ENCODE data around the gene ADGRD1.

Gene ADGRD1

GRCh38 chr12:131112700-131113290 is 159.1 kb downstream of the ADGRD1 start:
- H3K27ac ChIP-seq (replicated peaks): no peak overlapping the region
- H3K4me3 ChIP-seq (replicated peaks; ENCODE audit: insufficient read depth, low read length): no peak overlapping the region
- H3K27me3 ChIP-seq (ENCODE audit: insufficient read depth, poor library complexity, severe bottlenecking): no peaks in the 10 kb centered on the region
- no peak for DNase-seq (ENCODE audit: low read depth in 1 of 2, low spot score in 1 of 2)
- TF ChIP-seq POLR2AphosphoS5 (IDR thresholded peaks at IDR 0.05; ENCODE audit: low read depth) (no peak), GABPA (IDR thresholded peaks at IDR 0.05; ENCODE audit: low read depth) (no peak), REST (IDR thresholded peaks at IDR 0.05; ENCODE audit: insufficient replicate concordance, low read depth) (no peak), SPI1 (IDR thresholded peaks at IDR 0.05; ENCODE audit: borderline replicate concordance, low read depth) (no peak), CTCF (IDR thresholded peaks at IDR 0.05; ENCODE audit: insufficient read depth, low read length) (no peak)

GRCh38 chr12:131113568-131114270 is 160.0 kb downstream of the ADGRD1 start:
- TF ChIP-seq REST (IDR thresholded peaks at IDR 0.05; ENCODE audit: insufficient replicate concordance, low read depth) (no peak), GABPA (IDR thresholded peaks at IDR 0.05; ENCODE audit: low read depth) (no peak), CTCF (IDR thresholded peaks at IDR 0.05; ENCODE audit: insufficient read depth, low read length) (no peak), SPI1 (IDR thresholded peaks at IDR 0.05; ENCODE audit: borderline replicate concordance, low read depth) (no peak), POLR2AphosphoS5 (IDR thresholded peaks at IDR 0.05; ENCODE audit: low read depth) (no peak)

GRCh38 chr12:131114271-131114670 is 160.6 kb downstream of the ADGRD1 start:
- Histone ChIP-seq H3K27ac (replicated peaks) (no peak overlapping the region), H3K27me3 (ENCODE audit: insufficient read depth, poor library complexity, severe bottlenecking) (no peaks in the 10 kb centered on the region), H3K4me3 (replicated peaks; ENCODE audit: insufficient read depth, low read length) (no peak overlapping the region)
- no peak for DNase-seq (ENCODE audit: low read depth in 1 of 2, low spot score in 1 of 2)
- TF ChIP-seq POLR2AphosphoS5 (IDR thresholded peaks at IDR 0.05; ENCODE audit: low read depth) (no peak), SPI1 (IDR thresholded peaks at IDR 0.05; ENCODE audit: borderline replicate concordance, low read depth) (no peak)

More at GRCh38 chr12:131113568-131114270, 160.0 kb downstream of the ADGRD1 start:
- H3K4me3 ChIP-seq (replicated peaks; ENCODE audit: insufficient read depth, low read length): no peak overlapping the region
- H3K27me3 ChIP-seq (ENCODE audit: insufficient read depth, poor library complexity, severe bottlenecking): no peaks in the 10 kb centered on the region
- DNase-seq (ENCODE audit: low read depth in 1 of 2, low spot score in 1 of 2): no peak
- no peak overlapping the region for H3K27ac ChIP-seq (replicated peaks)

GRCh38 chr12:131114942-131115584 is 161.4 kb downstream of the ADGRD1 start:
- no peak for TF ChIP-seq CTCF (IDR thresholded peaks at IDR 0.05; ENCODE audit: insufficient read depth, low read length)
- no peak for TF ChIP-seq REST (IDR thresholded peaks at IDR 0.05; ENCODE audit: insufficient replicate concordance, low read depth)
- no peak for TF ChIP-seq GABPA (IDR thresholded peaks at IDR 0.05; ENCODE audit: low read depth)
- TF ChIP-seq SPI1 (IDR thresholded peaks at IDR 0.05; ENCODE audit: borderline replicate concordance, low read depth): no peak
- no peak for DNase-seq (ENCODE audit: low read depth in 1 of 2, low spot score in 1 of 2)
- Histone ChIP-seq H3K27me3 (ENCODE audit: insufficient read depth, poor library complexity, severe bottlenecking) (no peaks in the 10 kb centered on the region), H3K4me3 (replicated peaks; ENCODE audit: insufficient read depth, low read length) (no peak overlapping the region), H3K27ac (replicated peaks) (no peak overlapping the region)
